Measurements from ENCODE around the gene ZMIZ1.

ZMIZ1 gene

GRCh38 chr10:79351332-79351731 lies 282.6 kb downstream of the ZMIZ1 start:
- H3K27ac ChIP-seq = no peak overlapping the region
- no peak for TF ChIP-seq ZFX (IDR thresholded peaks at IDR 0.05; ENCODE audit: borderline replicate concordance)
- no peak for TF ChIP-seq CTCF (IDR thresholded peaks at IDR 0.05)

- no peak for TF ChIP-seq CTCF (IDR thresholded peaks at IDR 0.05)
- no peak for TF ChIP-seq ZFX (IDR thresholded peaks at IDR 0.05; ENCODE audit: borderline replicate concordance)
- H3K27ac ChIP-seq = no peak overlapping the region
Measured at GRCh38 chr10:79352035-79352877, 283.5 kb downstream of the ZMIZ1 start.

GRCh38 chr10:79353000-79353406 lies 284.2 kb downstream of the ZMIZ1 start:
- TF ChIP-seq ZFX (IDR thresholded peaks at IDR 0.05; ENCODE audit: borderline replicate concordance) = no peak
- no peak for TF ChIP-seq CTCF (IDR thresholded peaks at IDR 0.05)
- no peak overlapping the region for H3K27ac ChIP-seq

- H3K27ac ChIP-seq = no peak overlapping the region
- no peak for TF ChIP-seq CTCF (IDR thresholded peaks at IDR 0.05)
- no peak for TF ChIP-seq ZFX (IDR thresholded peaks at IDR 0.05; ENCODE audit: borderline replicate concordance)
Measured at GRCh38 chr10:79353726-79354125, 285.0 kb downstream of the ZMIZ1 start.

GRCh38 chr10:79354141-79354540 lies 285.4 kb downstream of the ZMIZ1 start:
- H3K27ac ChIP-seq = no peak overlapping the region
- TF ChIP-seq ZFX (IDR thresholded peaks at IDR 0.05; ENCODE audit: borderline replicate concordance) (no peak), CTCF (IDR thresholded peaks at IDR 0.05) (no peak)

- TF ChIP-seq CTCF (IDR thresholded peaks at IDR 0.05) = no peak
- no peak for TF ChIP-seq ZFX (IDR thresholded peaks at IDR 0.05; ENCODE audit: borderline replicate concordance)
- H3K27ac ChIP-seq = no peak overlapping the region
Measured at GRCh38 chr10:79354615-79355014, 285.8 kb downstream of the ZMIZ1 start.

- no peak overlapping the region for H3K27ac ChIP-seq
- no peak for TF ChIP-seq ZFX (IDR thresholded peaks at IDR 0.05; ENCODE audit: borderline replicate concordance)
- TF ChIP-seq CTCF (IDR thresholded peaks at IDR 0.05) = no peak
Measured at GRCh38 chr10:79355420-79356017, 286.8 kb downstream of the ZMIZ1 start.
